ENCODE measurements around the gene HOXB9. TPM values are rescaled to one million over a fixed set of nuclear protein-coding genes. Genes with fewer than 3 reads are reported as not detected.

The HOXB9 gene
- total and polyA plus RNA-seq, 9 of the 15 experiments (the other 6 are each of a cell fraction or from before 2014, with no cell fraction given) = 3.1 to 196 (median 77.6) TPM

DNA sequence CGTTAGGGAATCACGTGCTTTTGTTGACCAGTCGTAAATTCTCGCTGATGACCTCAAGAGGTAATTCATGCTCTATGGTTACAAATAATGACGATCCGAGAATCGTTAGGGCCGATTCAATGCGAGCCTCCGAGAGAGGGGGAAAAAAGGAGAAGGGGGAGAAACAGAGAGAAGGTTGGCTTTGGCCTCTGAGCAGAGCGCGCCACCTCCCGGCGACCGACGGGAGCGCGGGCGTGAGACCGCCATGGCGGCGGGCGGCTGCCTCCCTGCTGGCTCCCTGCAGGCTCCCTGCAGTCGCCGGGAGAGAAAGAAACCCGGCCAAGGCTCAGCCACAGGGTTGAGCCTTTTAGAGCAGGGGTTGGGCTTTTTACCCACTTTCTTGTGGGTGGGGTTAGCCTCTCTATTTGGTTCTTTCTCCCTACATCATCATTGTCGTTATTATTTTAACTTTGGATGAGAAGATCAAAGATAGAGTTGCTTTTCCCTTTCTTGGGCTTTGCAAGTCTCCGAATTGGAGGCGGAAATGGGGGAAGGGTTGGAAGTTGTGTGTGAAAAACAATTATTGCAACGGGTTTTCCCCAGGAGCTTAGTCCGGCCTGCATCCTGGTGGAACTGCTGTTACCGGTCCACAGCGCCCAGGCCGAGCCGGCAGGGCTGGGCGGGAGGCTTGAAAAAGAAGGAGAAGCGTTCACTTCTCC lies 32.2 kb downstream of the HOXB9 start (continued):
- TF ChIP-seq SAP30 (IDR thresholded peaks at IDR 0.05; ENCODE audit: borderline replicate concordance, insufficient read depth, low read depth, low read length, poor library complexity, severe bottlenecking) (no peak), RUNX1 (IDR thresholded peaks at IDR 0.05; ENCODE audit: low read depth) (no peak), KDM5B (IDR thresholded peaks at IDR 0.05; ENCODE audit: insufficient replicate concordance, low read depth, low read length) (no peak), MAZ (CRISPR knock-in tag; conservative IDR thresholded peaks at IDR 0.05 in 1 of 2, IDR thresholded peaks at IDR 0.05 in 1 of 2) (peak in 1 of 2 experiments; percentile 80; a peak in 2 of 4 replicates), PURB (CRISPR knock-in tag; IDR thresholded peaks at IDR 0.05; ENCODE audit: low read depth) (no peak), BRF1 (IDR thresholded peaks at IDR 0.05; ENCODE audit: borderline replicate concordance, extremely low read depth, insufficient read length) (no peak), KLF1 (tag; IDR thresholded peaks at IDR 0.05) (no peak), TCF7 (IDR thresholded peaks at IDR 0.05; ENCODE audit: borderline replicate concordance) (0 out of 2 replicates have a peak, but pooled peaks have one; percentile 24), ZC3H4 (CRISPR knock-in tag; IDR thresholded peaks at IDR 0.05; ENCODE audit: borderline replicate concordance) (no peak), SRSF9 (IDR thresholded peaks at IDR 0.05; ENCODE audit: borderline replicate concordance, low read depth, low read length) (no peak), XRCC4 (IDR thresholded peaks at IDR 0.05; ENCODE audit: extremely low read depth, insufficient read depth, insufficient read length) (no peak), WHSC1 (IDR thresholded peaks at IDR 0.05; ENCODE audit: low read length) (no peak), DACH1 (IDR thresholded peaks at IDR 0.05; ENCODE audit: partially characterized antibody) (no peak), HDAC6 (IDR thresholded peaks at IDR 0.05; ENCODE audit: low read depth, low read length) (no peak), CBX5 (IDR thresholded peaks at IDR 0.05; ENCODE audit: borderline replicate concordance, low read depth) (no peak), ZNF133 (CRISPR knock-in tag; IDR thresholded peaks at IDR 0.05) (no peak), CCNT2 (IDR thresholded peaks at IDR 0.05; ENCODE audit: borderline replicate concordance, extremely low read depth, insufficient read length, low read depth, low read length) (peak; percentile 52), FOXA1 (IDR thresholded peaks at IDR 0.05; ENCODE audit: borderline replicate concordance) (no peak), BDP1 (IDR thresholded peaks at IDR 0.05; ENCODE audit: insufficient read depth, insufficient read length) (no peak), SMARCA5 (IDR thresholded peaks at IDR 0.05) (no peak), KAT8 (IDR thresholded peaks at IDR 0.05; ENCODE audit: low read depth) (no peak)
- TF ChIP-seq, protein P1, sequence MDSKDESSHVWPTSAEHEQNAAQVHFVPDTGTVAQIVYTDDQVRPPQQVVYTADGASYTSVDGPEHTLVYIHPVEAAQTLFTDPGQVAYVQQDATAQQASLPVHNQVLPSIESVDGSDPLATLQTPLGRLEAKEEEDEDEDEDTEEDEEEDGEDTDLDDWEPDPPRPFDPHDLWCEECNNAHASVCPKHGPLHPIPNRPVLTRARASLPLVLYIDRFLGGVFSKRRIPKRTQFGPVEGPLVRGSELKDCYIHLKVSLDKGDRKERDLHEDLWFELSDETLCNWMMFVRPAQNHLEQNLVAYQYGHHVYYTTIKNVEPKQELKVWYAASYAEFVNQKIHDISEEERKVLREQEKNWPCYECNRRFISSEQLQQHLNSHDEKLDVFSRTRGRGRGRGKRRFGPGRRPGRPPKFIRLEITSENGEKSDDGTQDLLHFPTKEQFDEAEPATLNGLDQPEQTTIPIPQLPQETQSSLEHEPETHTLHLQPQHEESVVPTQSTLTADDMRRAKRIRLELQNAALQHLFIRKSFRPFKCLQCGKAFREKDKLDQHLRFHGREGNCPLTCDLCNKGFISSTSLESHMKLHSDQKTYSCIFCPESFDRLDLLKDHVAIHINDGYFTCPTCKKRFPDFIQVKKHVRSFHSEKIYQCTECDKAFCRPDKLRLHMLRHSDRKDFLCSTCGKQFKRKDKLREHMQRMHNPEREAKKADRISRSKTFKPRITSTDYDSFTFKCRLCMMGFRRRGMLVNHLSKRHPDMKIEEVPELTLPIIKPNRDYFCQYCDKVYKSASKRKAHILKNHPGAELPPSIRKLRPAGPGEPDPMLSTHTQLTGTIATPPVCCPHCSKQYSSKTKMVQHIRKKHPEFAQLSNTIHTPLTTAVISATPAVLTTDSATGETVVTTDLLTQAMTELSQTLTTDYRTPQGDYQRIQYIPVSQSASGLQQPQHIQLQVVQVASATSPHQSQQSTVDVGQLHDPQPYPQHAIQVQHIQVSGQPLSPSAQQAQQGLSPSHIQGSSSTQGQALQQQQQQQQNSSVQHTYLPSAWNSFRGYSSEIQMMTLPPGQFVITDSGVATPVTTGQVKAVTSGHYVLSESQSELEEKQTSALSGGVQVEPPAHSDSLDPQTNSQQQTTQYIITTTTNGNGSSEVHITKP (IDR thresholded peaks at IDR 0.05; ENCODE audit: partially characterized antibody) = peak; percentile 65
- TF ChIP-seq, protein P2, sequence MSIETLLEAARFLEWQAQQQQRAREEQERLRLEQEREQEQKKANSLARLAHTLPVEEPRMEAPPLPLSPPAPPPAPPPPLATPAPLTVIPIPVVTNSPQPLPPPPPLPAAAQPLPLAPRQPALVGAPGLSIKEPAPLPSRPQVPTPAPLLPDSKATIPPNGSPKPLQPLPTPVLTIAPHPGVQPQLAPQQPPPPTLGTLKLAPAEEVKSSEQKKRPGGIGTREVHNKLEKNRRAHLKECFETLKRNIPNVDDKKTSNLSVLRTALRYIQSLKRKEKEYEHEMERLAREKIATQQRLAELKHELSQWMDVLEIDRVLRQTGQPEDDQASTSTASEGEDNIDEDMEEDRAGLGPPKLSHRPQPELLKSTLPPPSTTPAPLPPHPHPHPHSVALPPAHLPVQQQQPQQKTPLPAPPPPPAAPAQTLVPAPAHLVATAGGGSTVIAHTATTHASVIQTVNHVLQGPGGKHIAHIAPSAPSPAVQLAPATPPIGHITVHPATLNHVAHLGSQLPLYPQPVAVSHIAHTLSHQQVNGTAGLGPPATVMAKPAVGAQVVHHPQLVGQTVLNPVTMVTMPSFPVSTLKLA (conservative IDR thresholded peaks at IDR 0.05) = no peak

Measured in K562 (cell line).